Measurements from ENCODE around the gene COL2A1. TPM values are rescaled to one million over a fixed set of nuclear protein-coding genes. Genes with fewer than 3 reads are reported as not detected.

COL2A1 gene
- total RNA-seq, 1 experiment from 2014 or later: 10.8 TPM

- H3K9me3 ChIP-seq (ENCODE audit: control insufficient read depth, low read depth, low read length): no peaks in the 10 kb centered on the region
- H3K56ac ChIP-seq (ENCODE audit: insufficient read length, low read depth, low read length): no peak overlapping the region
- no CpG with 5 or more reads among the region's 1 CpG for WGBS (ENCODE audit: extremely low coverage, insufficient read length, low lambda C conversion rate)
- no peaks in the 10 kb centered on the region for H4K20me1 ChIP-seq (ENCODE audit: control insufficient read depth, insufficient read depth, insufficient read length)
- no peak overlapping the region for H2BK120ac ChIP-seq (ENCODE audit: low read depth, low read length, poor library complexity, severe bottlenecking)
- no peak overlapping the region for H3K27ac ChIP-seq (ENCODE audit: insufficient read length, low read depth, low read length)
- H2BK20ac ChIP-seq (ENCODE audit: low read depth, low read length, poor library complexity, severe bottlenecking): no peak overlapping the region
- H2BK12ac ChIP-seq (ENCODE audit: insufficient read length, low read depth, low read length): no peak overlapping the region
- H2AFZ ChIP-seq (ENCODE audit: low read length): no peak overlapping the region
- no peak overlapping the region for H2BK15ac ChIP-seq (ENCODE audit: low read depth, low read length)
- H3K4me1 ChIP-seq (ENCODE audit: insufficient read depth, low read length): peaks cover 12% of the 10 kb centered on the region; the same call in 1 of the 2 replicates
- H3K36me3 Mint-ChIP-seq (ENCODE audit: insufficient read depth in 1 of 3, low read depth in 3 of 3): peaks cover 0 to 13% (median 10%) of the 10 kb centered on the region in 3 experiments; a peak in 6 of 7 replicates
- H3K27me3 Mint-ChIP-seq (ENCODE audit: low read depth): peaks cover 64% of the 10 kb centered on the region
- no peak for DNase-seq
- H3K23ac ChIP-seq (ENCODE audit: insufficient read length, low read depth, low read length): no peak overlapping the region
- H3K4ac ChIP-seq (ENCODE audit: low read depth, low read length): no peak overlapping the region
- H4K8ac ChIP-seq (replicated peaks; ENCODE audit: insufficient read length, low read depth, low read length): no peak overlapping the region
- H3K79me1 ChIP-seq (ENCODE audit: insufficient read depth, low read depth, low read length, poor library complexity, severe bottlenecking): no peaks in the 10 kb centered on the region
- no peak overlapping the region for H3K14ac ChIP-seq (ENCODE audit: insufficient read depth, low read length)
- H2AK5ac ChIP-seq (ENCODE audit: insufficient read length, low read length): no peak overlapping the region
- no peak overlapping the region for H3K9ac ChIP-seq (ENCODE audit: extremely low read depth, insufficient read length, low read length)
- H3K79me2 ChIP-seq (ENCODE audit: insufficient read depth, low read length): no peaks in the 10 kb centered on the region
- H3K18ac ChIP-seq (ENCODE audit: insufficient read length, low read depth, low read length): no peak overlapping the region
- no peaks in the 10 kb centered on the region for H3K9me3 Mint-ChIP-seq
- no peak overlapping the region for H4K5ac ChIP-seq (ENCODE audit: insufficient read length, low read depth, low read length)
- H3T11ph ChIP-seq (ENCODE audit: low read length): no peak overlapping the region
- no peak overlapping the region for H3K4me3 Mint-ChIP-seq
- no peaks in the 10 kb centered on the region for H3K23me2 ChIP-seq (ENCODE audit: insufficient read length, low read depth, low read length, poor library complexity, severe bottlenecking)
- TF ChIP-seq CTCF (conservative IDR thresholded peaks at IDR 0.05): no peak
- H3K27ac Mint-ChIP-seq: no peak overlapping the region
- no peak overlapping the region for H4K91ac ChIP-seq (ENCODE audit: insufficient read length, low read depth, low read length)
- H3K27me3 ChIP-seq (ENCODE audit: insufficient read depth, low read length): no peaks in the 10 kb centered on the region
- H3K4me2 ChIP-seq (ENCODE audit: insufficient read depth, insufficient read length, low read length): no peak overlapping the region
- H3K4me1 Mint-ChIP-seq: peaks cover 31 to 33% of the 10 kb centered on the region in 2 experiments
- no peak overlapping the region for H2BK5ac ChIP-seq (ENCODE audit: insufficient read length, low read length)
Measured at GRCh38 chr12:48039151-48039550, 34.9 kb upstream of the COL2A1 start.

Data from H9 (cell line).